HG02885 (cell line): ENCODE data around the gene DNAL1.
"Not testable (repeated sequence)": the region's sequence is repeated elsewhere in the genome, so short reads cannot be mapped to it uniquely, and the experiment has no call there.

Source experiments
- ATAC-seq: cut with Tn5 transposase; IDR thresholded peaks from one replicate; pipeline ENCODE4 v1.9.1; 2021; ENCODE audit warnings: mild to moderate bottlenecking; ENCODE audit not compliant: unreplicated experiment, poor library complexity

DNAL1 gene

GRCh38 chr14:73637830-73638229, 7.0 kb upstream of the DNAL1 start:
- ATAC-seq = no peak

- ATAC-seq = no peak
Measured at GRCh38 chr14:73640796-73641365, 3.9 kb upstream of the DNAL1 start.

GRCh38 chr14:73645248-73645610, 443 bp downstream of the DNAL1 start:
- ATAC-seq = no peak

- no peak for ATAC-seq
Measured at GRCh38 chr14:73651005-73651404, 6.2 kb downstream of the DNAL1 start.

GRCh38 chr14:73655851-73656250, 11.1 kb downstream of the DNAL1 start:
- ATAC-seq = no peak

DNA sequence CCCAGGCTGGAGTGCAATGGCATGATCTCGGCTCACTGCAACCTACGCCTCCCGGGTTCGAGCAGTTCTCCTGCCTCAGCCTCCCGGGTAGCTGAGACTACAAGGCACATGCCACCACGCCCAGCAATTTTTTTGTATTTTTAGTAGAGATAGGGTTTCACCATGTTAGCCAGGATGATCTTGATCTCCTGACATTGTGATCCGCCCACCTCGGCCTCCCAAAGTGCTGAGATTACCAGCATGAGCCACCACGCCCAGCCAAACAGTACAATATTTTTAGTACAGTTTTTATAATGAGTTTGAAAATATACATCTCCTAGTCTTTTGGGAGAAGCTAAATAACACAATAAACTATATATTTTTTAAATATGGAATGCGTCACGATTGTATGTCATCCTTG, 14.4 kb downstream of the DNAL1 start:
- ATAC-seq = not testable (repeated sequence)

GRCh38 chr14:73660511-73660910, 15.7 kb downstream of the DNAL1 start:
- ATAC-seq = no peak

DNA sequence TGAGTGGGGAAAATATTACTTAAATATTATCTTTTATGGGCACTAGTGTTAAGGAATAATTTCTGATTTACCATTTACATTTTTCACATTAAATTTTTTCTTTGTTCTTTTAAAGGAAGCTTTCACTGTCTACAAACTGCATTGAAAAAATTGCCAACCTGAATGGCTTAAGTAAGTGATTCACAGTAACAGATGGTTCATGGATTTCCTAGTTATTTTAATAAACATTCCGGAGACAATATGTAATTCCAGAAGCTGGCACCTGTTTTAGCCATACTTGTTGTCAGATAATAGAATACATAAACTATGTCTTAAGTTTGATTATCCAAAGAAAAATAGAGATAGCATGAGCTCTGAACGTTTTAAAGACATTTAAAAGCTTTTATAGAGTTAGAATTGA, 17.1 kb downstream of the DNAL1 start:
- no peak for ATAC-seq

DNA sequence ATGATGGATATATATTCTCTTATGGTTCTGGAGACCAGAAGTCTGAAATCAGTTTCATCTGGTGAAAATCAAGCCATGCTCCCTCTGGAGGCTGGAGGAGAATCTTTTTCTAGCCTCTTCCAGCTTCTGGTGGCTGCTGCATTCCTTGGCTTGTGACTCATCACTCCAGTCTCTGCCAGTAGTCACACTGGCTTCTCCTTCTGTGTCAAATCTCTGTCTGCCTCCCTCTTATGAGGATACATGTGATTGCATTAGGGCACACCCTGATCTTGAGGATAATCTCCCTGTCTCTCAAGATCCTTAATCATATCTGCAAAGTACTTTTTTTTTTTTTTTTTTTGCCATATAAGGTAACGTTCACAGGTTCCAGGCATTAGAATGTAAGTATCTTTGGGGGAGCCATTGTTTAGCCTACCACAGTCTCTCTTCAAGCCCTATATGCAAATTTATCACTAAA, 17.7 kb downstream of the DNAL1 start:
- no peak for ATAC-seq

DNA sequence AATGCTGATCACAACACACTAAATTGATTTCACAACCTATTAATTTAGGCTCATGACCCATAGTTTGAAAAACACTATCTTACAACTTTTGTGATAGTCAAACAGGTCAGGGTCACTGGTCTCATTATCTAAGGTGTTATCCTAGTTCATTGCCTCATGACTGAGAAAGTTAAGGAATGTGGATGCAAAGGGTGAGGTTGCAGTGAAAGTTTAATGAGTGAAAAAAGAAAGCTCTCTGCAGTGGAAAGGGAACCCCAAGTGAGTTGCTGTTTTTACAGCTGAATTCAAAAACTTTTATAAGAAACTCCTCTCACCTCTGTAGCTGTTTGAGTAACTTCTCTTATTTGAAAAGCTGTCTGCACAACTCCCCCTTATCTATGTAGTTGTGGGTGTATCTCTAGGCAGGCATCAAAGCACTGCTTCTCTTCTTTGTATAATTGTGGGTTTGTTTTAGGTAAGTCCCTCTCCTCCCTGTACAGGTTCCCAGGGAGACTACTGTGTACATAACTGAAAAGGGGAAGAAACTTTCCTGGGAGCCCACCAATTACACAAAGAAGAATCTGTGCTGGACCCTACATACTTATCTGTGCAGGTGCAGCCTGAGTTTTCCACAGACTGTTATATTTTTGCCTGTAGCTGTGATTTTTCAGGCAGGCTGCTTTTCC, 18.9 kb downstream of the DNAL1 start:
- no peak for ATAC-seq

GRCh38 chr14:73665130-73665529, 20.3 kb downstream of the DNAL1 start:
- ATAC-seq = no peak

- no peak for ATAC-seq
Measured at GRCh38 chr14:73666583-73666982, 21.8 kb downstream of the DNAL1 start.

GRCh38 chr14:73667854-73668253, 23.1 kb downstream of the DNAL1 start:
- no peak for ATAC-seq

GRCh38 chr14:73674986-73675385, 30.2 kb downstream of the DNAL1 start:
- ATAC-seq = no peak

- no peak for ATAC-seq
Measured at GRCh38 chr14:73678698-73679097, 33.9 kb downstream of the DNAL1 start.

DNA sequence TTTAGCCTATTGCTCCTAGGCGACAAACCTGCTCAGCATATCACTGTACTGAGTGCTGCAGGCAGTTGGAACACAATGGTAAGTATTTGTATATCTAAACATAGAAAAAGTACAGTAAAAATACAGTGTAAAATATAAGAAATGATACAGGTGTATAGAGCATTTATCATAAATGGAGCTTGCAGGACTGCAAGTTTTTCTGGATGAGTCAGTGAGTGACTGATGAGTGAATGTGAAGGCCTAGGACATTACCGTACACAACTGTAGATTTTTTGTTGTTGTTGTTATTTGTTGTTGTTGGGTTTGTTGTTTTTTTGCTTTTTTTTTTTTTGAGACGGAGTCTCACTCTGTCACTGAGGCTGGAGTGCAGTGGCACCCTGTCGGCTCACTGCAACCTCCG, 36.0 kb downstream of the DNAL1 start:
- ATAC-seq = no peak

- no peak for ATAC-seq
Measured at GRCh38 chr14:73684627-73685026, 39.8 kb downstream of the DNAL1 start.

- no peak for ATAC-seq
Measured at GRCh38 chr14:73685328-73685727, 40.5 kb downstream of the DNAL1 start.

DNA sequence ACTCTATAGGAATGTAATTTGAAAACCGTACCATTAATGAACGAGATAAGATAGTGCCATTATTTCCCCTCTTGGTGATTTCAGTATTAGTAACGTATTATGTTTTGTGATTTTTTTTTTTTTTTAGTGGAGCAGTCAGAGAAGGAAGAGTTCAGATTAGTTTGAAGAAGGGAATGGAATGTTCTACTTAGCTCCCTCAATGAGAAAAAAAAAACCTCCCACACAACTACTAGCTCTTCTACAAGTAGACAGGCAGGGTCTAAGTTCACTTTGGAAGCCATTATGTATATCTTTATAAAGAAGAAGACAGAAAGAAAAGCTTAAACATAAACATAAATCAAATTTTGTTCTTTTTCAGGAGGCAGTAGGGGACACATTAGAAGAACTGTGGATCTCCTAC, 42.1 kb downstream of the DNAL1 start:
- ATAC-seq = no peak

DNA sequence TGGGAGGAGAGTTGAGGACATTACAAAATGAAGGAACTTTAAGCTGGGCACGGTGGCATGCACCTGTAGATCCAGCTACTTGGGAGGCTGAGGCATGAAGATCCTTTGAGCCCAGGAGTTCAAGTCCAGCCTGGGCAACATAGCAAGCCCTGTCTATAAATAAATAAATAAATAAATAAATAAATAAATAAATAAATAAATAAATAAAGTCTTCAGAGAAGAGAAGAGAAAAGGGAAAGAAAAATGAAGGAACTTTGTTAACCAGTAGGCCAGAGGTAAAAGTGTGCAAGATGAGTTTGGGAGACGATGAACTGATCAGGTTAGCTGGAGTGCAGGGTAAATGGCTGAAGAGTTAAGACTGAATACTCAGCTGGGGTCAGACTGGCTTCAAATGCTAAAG, 49.3 kb downstream of the DNAL1 start:
- no peak for ATAC-seq

DNA sequence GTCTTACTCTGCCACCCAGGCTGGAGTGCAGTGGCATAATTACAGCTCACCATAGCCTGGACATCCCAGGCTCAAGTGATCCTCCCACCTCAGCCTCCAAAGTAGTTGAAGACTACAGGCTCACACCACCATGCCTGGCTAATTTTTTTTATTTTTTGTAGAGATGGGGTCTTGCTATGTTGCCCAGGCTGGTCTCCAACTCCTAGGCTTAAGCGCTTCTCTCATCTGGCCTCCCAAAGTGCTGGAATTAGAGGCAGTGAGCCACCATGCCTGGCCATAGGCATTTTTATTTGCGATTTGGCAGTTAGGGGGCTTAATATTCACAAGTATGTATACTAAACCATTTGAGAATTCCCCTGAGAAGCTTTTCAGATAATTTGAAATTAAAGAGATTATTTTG, 50.3 kb downstream of the DNAL1 start:
- ATAC-seq = no peak

DNA sequence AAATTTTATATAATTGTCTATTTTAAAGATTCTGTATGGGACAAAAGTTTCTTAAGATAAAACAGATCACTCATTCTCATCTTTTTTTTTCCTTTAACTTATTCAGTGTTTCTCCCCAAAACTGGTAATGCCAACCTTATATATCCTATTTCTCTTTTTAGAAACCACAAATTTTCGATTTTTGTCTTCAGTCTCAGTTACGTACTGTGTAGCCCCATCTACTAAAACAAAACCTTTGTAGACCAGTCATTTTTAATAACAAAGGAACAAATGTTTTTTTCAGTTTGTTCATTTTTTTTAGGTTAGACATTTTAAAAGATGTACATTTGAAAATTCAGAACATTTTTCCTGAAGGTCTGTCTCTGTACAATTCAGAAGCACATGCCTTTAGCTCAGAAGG, 51.2 kb downstream of the DNAL1 start:
- peak; percentile 59 for ATAC-seq
